HepG2 (cell line): ENCODE measurements around the gene SLC25A45. TPM values are rescaled to one million over a fixed set of nuclear protein-coding genes. Genes with fewer than 3 reads are reported as not detected.

Experiments
- ETS1 ChIP-seq: sonication (generic); formaldehyde crosslinking; IDR thresholded peaks from 2 replicates; pipeline ENCODE4 v1.4.0; 2020; ENCODE audit warnings: missing genetic modification reagents
- KDM2A ChIP-seq: sonication (generic); formaldehyde crosslinking; IDR thresholded peaks from 2 replicates; pipeline ENCODE4 v1.4.0; 2020; ENCODE audit warnings: low read depth, missing genetic modification reagents, borderline replicate concordance
- NONO ChIP-seq, 2 experiments: fragments of 450-650 bp in 1 of 2; sonication (generic) in 1 of 2; formaldehyde crosslinking in 1 of 2; IDR thresholded peaks in 1 of 2; conservative IDR thresholded peaks in 1 of 2; 2 replicates each; pipeline versions ENCODE4 v1.6.1 to v1.8.0; 2017 to 2022; ENCODE audit warnings: mild to moderate bottlenecking in 1 of 2, missing genetic modification reagents in 1 of 2, moderate library complexity in 1 of 2
- RAD21 ChIP-seq: fragments of 450-650 bp; formaldehyde crosslinking; IDR thresholded peaks from 2 replicates; pipeline ENCODE4 v1.5.0; 2020; ENCODE audit warnings: mild to moderate bottlenecking
- REST ChIP-seq, 2 experiments: IDR thresholded peaks; 2 replicates each; pipeline ENCODE4 v1.6.1; 2011 to 2012; ENCODE audit warnings: low read length in 2 of 2, borderline replicate concordance in 1 of 2, low read depth in 1 of 2, mild to moderate bottlenecking in 1 of 2, moderate library complexity in 1 of 2
- RFXANK ChIP-seq: IDR thresholded peaks from 2 replicates; pipeline ENCODE4 v1.6.1; 2016
- SP4 ChIP-seq: sonication (generic); formaldehyde crosslinking; IDR thresholded peaks from 2 replicates; pipeline ENCODE4 v1.8.1; 2023; ENCODE audit warnings: mild to moderate bottlenecking, missing genetic modification reagents
- THRA ChIP-seq: sonication (generic); formaldehyde crosslinking; IDR thresholded peaks from 2 replicates; pipeline ENCODE4 v1.4.0; 2020; ENCODE audit warnings: missing genetic modification reagents, borderline replicate concordance
- U2AF1 ChIP-seq: fragments of 200-400 bp; formaldehyde crosslinking; optimal IDR thresholded peaks from 2 replicates; pipeline ENCODE3; 2017; ENCODE audit warnings: mild to moderate bottlenecking, low read depth, low read length
- ZMAT5 ChIP-seq: sonication (generic); formaldehyde crosslinking; IDR thresholded peaks from 2 replicates; pipeline ENCODE4 v1.5.0; 2020; ENCODE audit warnings: mild to moderate bottlenecking, low read depth, missing genetic modification reagents, borderline replicate concordance
- ZNF367 ChIP-seq: sonication (generic); formaldehyde crosslinking; IDR thresholded peaks from 2 replicates; pipeline ENCODE4 v1.4.0; 2020; ENCODE audit warnings: missing genetic modification reagents, borderline replicate concordance
- ZNF879 ChIP-seq: sonication (generic); formaldehyde crosslinking; IDR thresholded peaks from 2 replicates; pipeline ENCODE4 v1.8.1; 2023; ENCODE audit warnings: missing genetic modification reagents
- polyA plus RNA-seq, 8 experiments: library from polyadenylated mRNA; depleted of rRNA in 3 of 8; stranded (reverse) in 7 of 8; unstranded in 1 of 8; fragments of >200 nt; fragmentation: Illumina TruSeq in 4 of 8; extraction: Trizol in 4 of 8; gene quantifications; 2 replicates each; pipeline versions ENCODE4 v1.2.1 to v1.2.3, GENCODE V29; 2011 to 2016; ENCODE audit warnings: low read depth in 4 of 8, missing spikeins in 1 of 8, mixed read lengths in 1 of 8; ENCODE audit not compliant: insufficient read depth in 1 of 8
- total RNA-seq, 5 experiments: library from RNA; depleted of rRNA; stranded (reverse); fragments of >200 nt; fragmentation: Illumina TruSeq; extraction: Trizol; gene quantifications; 2 replicates each; pipeline ENCODE4 v1.2.3, GENCODE V29; 2016; ENCODE audit warnings: low read depth in 1 of 5
- TF ChIP-seq, protein P1 (sequence below): sonication (generic); formaldehyde crosslinking; IDR thresholded peaks from 2 replicates; pipeline ENCODE4 v1.4.0; 2020; ENCODE audit warnings: missing genetic modification reagents
- TF ChIP-seq, protein P2 (sequence below): sonication (generic); formaldehyde crosslinking; IDR thresholded peaks from 2 replicates; pipeline ENCODE4 v1.5.1; 2020; ENCODE audit warnings: missing genetic modification reagents, mild to moderate bottlenecking, borderline replicate concordance
- TF ChIP-seq, protein P3 (sequence below): sonication (generic); formaldehyde crosslinking; IDR thresholded peaks from 2 replicates; pipeline ENCODE4 v1.4.0; 2020; ENCODE audit warnings: missing genetic modification reagents, borderline replicate concordance

The SLC25A45 gene
- total and polyA plus RNA-seq, 2 of the 13 experiments (the other 11 are each of a cell fraction or from before 2014, with no cell fraction given) = 1.2 to 3.4 TPM

DNA sequence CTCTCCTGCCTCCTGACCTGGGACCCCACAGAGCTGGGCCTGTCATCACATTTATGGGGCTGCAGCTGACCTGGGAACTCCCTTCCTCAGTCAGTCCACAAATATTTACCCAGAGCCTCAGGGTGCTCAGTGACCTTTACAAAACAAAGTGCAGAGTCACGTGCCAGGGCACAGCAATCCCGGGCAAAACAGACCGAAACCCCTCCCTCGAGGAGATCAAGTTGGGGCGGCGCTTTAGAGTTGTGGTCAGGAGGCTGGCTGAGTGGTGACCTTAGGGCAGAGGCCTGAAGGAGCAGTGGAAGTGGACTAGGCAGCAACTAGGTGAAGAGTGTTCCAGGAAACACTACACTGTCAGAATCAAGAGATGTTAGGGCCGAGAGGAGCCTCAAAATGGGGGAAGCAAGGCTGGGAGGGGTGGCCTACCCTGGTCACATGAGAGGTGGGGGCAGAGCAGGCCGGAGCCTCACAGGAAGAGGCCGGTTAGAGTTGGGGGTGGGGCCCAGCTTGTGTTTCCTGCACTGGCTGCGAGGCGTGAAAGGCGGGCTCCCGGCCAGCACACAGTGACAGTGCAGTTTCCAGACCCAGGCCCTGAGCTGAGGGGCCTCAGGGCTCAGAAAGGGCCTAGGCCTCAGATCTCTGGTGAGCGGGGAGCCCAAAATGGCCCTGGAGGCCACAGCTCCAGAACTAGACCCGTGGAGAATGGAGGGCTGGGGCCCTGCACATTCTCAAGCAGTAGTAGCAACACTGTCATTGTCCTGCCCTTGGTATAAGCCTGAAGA, 36.4 kb upstream of the SLC25A45 start (continued):
- TF ChIP-seq, protein P1, sequence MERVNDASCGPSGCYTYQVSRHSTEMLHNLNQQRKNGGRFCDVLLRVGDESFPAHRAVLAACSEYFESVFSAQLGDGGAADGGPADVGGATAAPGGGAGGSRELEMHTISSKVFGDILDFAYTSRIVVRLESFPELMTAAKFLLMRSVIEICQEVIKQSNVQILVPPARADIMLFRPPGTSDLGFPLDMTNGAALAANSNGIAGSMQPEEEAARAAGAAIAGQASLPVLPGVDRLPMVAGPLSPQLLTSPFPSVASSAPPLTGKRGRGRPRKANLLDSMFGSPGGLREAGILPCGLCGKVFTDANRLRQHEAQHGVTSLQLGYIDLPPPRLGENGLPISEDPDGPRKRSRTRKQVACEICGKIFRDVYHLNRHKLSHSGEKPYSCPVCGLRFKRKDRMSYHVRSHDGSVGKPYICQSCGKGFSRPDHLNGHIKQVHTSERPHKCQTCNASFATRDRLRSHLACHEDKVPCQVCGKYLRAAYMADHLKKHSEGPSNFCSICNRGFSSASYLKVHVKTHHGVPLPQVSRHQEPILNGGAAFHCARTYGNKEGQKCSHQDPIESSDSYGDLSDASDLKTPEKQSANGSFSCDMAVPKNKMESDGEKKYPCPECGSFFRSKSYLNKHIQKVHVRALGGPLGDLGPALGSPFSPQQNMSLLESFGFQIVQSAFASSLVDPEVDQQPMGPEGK (CRISPR knock-in tag) = peak; percentile 90
- peak; percentile 55 for TF ChIP-seq KDM2A (CRISPR knock-in tag)
- TF ChIP-seq RAD21 (CRISPR knock-in tag) = peak; percentile 56
- 0 out of 2 replicates have a peak, but pooled peaks have one; percentile 34 for TF ChIP-seq ZNF879 (CRISPR knock-in tag)
- no peak for TF ChIP-seq NONO (IDR thresholded peaks at IDR 0.05)
- TF ChIP-seq NONO (CRISPR knock-in tag; conservative IDR thresholded peaks at IDR 0.05) = peak; percentile 98
- TF ChIP-seq U2AF1 = no peak
- TF ChIP-seq SP4 = peak; percentile 84
- TF ChIP-seq ETS1 (CRISPR knock-in tag) = no peak
- TF ChIP-seq, protein P2, sequence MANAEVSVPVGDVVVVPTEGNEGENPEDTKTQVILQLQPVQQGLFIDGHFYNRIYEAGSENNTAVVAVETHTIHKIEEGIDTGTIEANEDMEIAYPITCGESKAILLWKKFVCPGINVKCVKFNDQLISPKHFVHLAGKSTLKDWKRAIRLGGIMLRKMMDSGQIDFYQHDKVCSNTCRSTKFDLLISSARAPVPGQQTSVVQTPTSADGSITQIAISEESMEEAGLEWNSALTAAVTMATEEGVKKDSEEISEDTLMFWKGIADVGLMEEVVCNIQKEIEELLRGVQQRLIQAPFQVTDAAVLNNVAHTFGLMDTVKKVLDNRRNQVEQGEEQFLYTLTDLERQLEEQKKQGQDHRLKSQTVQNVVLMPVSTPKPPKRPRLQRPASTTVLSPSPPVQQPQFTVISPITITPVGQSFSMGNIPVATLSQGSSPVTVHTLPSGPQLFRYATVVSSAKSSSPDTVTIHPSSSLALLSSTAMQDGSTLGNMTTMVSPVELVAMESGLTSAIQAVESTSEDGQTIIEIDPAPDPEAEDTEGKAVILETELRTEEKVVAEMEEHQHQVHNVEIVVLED (CRISPR knock-in tag) = peak; percentile 70; the same call in 1 of the 2 replicates
- peak; percentile 96 for TF ChIP-seq THRA (CRISPR knock-in tag)
- TF ChIP-seq ZMAT5 (CRISPR knock-in tag) = no peak
- 0 out of 2 replicates have a peak, but pooled peaks have one; percentile 25 for TF ChIP-seq ZNF367 (CRISPR knock-in tag)
- TF ChIP-seq, protein P3, sequence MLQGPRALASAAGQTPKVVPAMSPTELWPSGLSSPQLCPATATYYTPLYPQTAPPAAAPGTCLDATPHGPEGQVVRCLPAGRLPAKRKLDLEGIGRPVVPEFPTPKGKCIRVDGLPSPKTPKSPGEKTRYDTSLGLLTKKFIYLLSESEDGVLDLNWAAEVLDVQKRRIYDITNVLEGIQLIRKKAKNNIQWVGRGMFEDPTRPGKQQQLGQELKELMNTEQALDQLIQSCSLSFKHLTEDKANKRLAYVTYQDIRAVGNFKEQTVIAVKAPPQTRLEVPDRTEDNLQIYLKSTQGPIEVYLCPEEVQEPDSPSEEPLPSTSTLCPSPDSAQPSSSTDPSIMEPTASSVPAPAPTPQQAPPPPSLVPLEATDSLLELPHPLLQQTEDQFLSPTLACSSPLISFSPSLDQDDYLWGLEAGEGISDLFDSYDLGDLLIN (CRISPR knock-in tag) = peak; percentile 76; the same call in 1 of the 2 replicates
- peak in 1 of 2 experiments; percentile 57; a peak in 1 of 4 replicates for TF ChIP-seq REST (IDR thresholded peaks at IDR 0.05; ENCODE audit: borderline replicate concordance in 1 of 2, low read depth in 1 of 2, low read length in 2 of 2)
- TF ChIP-seq RFXANK = peak; percentile 24; the same call in 1 of the 2 replicates
